Ureter (tissue), 1 donor: Measurements from ENCODE around the gene VAMP1. TPM values are rescaled to one million over a fixed set of nuclear protein-coding genes. Genes with fewer than 3 reads are reported as not detected.
A peak's percentile ranks its signal among the peaks of the same experiment; 100 is the strongest.

Experiments used
- DNase-seq: peaks from one replicate; pipeline ENCODE4 v3.0.0-alpha.2; 2020; ENCODE audit warnings: low spot score
- total RNA-seq: library from RNA; stranded (reverse); gene quantifications from one replicate; pipeline ENCODE4 v1.2.4, GENCODE V29; 2023
- donor health status: DM: yes; HTN: yes; CAD: no.

VAMP1 gene
- total RNA-seq, 1 donor from 2014 or later, result 16.0 TPM

GRCh38 chr12:6425590-6426531 lies 44.6 kb downstream of the VAMP1 start:
- DNase-seq, result no peak

GRCh38 chr12:6424866-6425265 lies 45.6 kb downstream of the VAMP1 start:
- DNase-seq, result no peak

DNA sequence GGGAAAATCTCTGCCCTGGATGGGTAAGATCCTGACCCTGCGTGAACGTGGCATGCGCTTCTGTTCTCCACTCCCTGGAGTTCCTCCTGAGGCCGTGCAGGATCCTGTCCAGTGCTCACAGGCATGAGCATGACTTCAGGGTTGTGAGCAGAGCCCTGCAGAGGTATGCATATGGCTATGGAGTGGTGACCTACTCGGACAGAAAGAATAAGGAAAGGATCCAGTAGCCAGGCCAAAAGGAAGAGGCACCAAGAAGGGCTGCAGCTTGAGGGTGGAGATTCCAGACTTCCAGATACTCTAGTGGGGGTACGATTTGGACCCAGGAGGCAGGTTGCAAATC lies 46.5 kb downstream of the VAMP1 start:
- DNase-seq, result no peak

- peak; percentile 87 for DNase-seq
Observed at GRCh38 chr12:6423267-6424007, 47.0 kb downstream of the VAMP1 start.

DNA sequence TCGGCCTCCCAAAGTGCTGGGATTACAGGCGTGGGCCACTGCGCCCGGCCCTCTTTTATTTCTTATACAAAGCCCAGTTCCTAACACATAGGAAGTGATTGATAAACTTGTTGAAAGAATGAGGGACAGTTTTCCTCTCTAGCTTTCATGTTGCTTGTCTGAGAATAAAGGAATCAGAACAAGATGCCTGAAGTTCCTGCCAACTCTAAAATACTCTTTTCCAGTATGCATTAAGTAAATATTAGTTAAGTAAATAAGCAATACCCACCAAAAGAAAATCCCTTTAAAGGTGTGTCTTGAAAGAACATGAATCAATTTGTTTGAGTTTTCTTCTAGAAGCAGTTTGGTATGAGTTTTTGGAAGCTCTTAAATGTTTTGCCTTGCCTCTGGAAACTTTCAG lies 50.1 kb downstream of the VAMP1 start:
- DNase-seq, result no peak

DNA sequence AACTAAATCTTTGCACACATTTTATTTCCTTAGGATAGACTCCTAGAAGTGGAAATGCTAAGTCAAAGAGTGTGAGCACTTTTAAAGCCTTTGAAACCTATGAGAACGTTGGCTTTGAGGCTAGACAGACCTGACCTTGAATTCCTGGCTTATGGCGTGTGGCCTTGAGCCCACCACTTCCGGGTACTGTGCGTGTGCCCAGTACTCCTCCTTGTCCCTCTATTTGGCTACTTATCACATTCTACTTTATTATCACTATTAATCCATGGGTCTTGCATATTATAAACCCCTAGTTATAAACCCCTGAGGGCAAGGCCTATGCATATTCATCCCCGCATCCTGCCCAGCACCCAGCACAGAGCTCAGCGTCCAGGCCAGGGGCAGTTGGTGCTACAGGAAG lies 51.7 kb downstream of the VAMP1 start:
- DNase-seq, result no peak

DNA sequence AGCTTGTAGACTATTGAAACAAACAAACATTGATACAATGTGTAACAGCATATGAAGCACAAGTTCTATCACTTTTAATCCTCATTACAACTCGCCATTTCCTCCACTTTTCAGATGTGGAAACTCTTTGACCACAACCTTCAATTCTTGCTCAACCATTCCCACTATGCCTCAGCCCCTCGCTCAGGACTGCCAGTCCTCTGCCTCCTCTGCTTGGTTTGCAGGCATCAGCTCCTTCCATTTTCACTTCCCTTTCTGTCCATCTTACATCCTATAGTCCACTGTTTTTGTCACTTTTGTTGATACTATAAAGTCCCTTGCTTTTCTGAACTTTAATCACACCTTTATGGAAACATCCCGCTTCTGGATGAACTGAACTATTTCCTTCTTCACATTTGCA lies 53.9 kb downstream of the VAMP1 start:
- no peak for DNase-seq

Other genes with a start within 250 kb of the VAMP1 start
- 59.7 TPM for gene PLEKHG6, start 160.0 kb downstream of the VAMP1 start, total RNA-seq
- 177 TPM for gene TNFRSF1A, start 128.6 kb downstream of the VAMP1 start, total RNA-seq
- 63.8 TPM for gene SCNN1A, start 95.1 kb downstream of the VAMP1 start, total RNA-seq
- gene LTBR, start 86.5 kb downstream of the VAMP1 start, total RNA-seq, result 167 TPM
- 2.6 TPM for gene CD27, start 25.7 kb downstream of the VAMP1 start, total RNA-seq
- gene TAPBPL, start 18.6 kb downstream of the VAMP1 start, total RNA-seq, result 52.3 TPM
- gene MRPL51, start 22.6 kb upstream of the VAMP1 start, total RNA-seq, result 150 TPM
- 24.0 TPM for gene NCAPD2, start 23.4 kb upstream of the VAMP1 start, total RNA-seq
- 2,120 TPM for gene GAPDH, start 63.8 kb upstream of the VAMP1 start, total RNA-seq
- 13.7 TPM for gene IFFO1, start 85.4 kb upstream of the VAMP1 start, total RNA-seq
- 51.7 TPM for gene NOP2, start 97.6 kb upstream of the VAMP1 start, total RNA-seq
- gene CHD4, start 136.7 kb upstream of the VAMP1 start, total RNA-seq, result 232 TPM
- 13.6 TPM for gene LPAR5, start 165.3 kb upstream of the VAMP1 start, total RNA-seq
- gene ACRBP, start 176.8 kb upstream of the VAMP1 start, total RNA-seq, result 2.3 TPM
- gene ING4, start 192.4 kb upstream of the VAMP1 start, total RNA-seq, result 39.3 TPM
- gene ZNF384, start 218.7 kb upstream of the VAMP1 start, total RNA-seq, result 63.4 TPM
- gene PIANP, start 230.1 kb upstream of the VAMP1 start, total RNA-seq, result 2.6 TPM